Measurements from ENCODE around the gene SLC6A15.

- TF ChIP-seq SUZ12 (IDR thresholded peaks at IDR 0.05; ENCODE audit: extremely low read depth, insufficient read depth, insufficient read length), result no peak
- TF ChIP-seq ZNF274 (IDR thresholded peaks at IDR 0.05; ENCODE audit: low read depth, low read length), result no peak
These were observed 54.9 kb downstream of the SLC6A15 start for GRCh38 chr12:84857525-84858208.
